ENCODE data around the gene HAL.

Gene HAL, protein sequence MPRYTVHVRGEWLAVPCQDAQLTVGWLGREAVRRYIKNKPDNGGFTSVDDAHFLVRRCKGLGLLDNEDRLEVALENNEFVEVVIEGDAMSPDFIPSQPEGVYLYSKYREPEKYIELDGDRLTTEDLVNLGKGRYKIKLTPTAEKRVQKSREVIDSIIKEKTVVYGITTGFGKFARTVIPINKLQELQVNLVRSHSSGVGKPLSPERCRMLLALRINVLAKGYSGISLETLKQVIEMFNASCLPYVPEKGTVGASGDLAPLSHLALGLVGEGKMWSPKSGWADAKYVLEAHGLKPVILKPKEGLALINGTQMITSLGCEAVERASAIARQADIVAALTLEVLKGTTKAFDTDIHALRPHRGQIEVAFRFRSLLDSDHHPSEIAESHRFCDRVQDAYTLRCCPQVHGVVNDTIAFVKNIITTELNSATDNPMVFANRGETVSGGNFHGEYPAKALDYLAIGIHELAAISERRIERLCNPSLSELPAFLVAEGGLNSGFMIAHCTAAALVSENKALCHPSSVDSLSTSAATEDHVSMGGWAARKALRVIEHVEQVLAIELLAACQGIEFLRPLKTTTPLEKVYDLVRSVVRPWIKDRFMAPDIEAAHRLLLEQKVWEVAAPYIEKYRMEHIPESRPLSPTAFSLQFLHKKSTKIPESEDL

GRCh38 chr12:95996034-95996658, at the start of gene HAL:
Gene HAL, minus strand, starts transcription at chr12:95996344. Its CDS starts 434 bp downstream, at chr12:95995910.
- DNase-seq (ENCODE audit: low read depth): peak; percentile 23

GRCh38 chr12:96045566-96045965, 49.4 kb upstream of the HAL start:
- no peak for DNase-seq (ENCODE audit: low read depth)

DNA sequence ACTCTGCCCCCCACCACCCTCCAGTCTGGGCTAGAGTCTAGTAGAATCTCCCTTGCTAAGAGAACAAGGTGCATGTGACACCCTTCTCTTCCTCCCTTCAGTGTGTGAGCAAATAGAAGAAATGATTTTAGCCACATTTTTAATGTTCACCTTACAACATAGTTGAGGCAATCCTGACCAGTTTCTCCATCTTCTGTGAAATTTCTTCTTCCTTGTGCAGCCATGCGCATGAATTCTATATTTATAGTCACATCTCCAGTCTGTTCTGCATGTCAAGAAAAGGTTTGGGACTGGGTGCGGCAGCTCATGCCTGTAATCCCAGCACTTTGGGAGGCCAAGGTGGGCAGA, 48.8 kb upstream of the HAL start:
- DNase-seq (ENCODE audit: low read depth): no peak

GRCh38 chr12:96044017-96044942, 48.1 kb upstream of the HAL start:
- DNase-seq (ENCODE audit: low read depth): peak; percentile 58

- DNase-seq (ENCODE audit: low read depth): no peak
Observed at GRCh38 chr12:96041181-96041580, 45.0 kb upstream of the HAL start.

DNA sequence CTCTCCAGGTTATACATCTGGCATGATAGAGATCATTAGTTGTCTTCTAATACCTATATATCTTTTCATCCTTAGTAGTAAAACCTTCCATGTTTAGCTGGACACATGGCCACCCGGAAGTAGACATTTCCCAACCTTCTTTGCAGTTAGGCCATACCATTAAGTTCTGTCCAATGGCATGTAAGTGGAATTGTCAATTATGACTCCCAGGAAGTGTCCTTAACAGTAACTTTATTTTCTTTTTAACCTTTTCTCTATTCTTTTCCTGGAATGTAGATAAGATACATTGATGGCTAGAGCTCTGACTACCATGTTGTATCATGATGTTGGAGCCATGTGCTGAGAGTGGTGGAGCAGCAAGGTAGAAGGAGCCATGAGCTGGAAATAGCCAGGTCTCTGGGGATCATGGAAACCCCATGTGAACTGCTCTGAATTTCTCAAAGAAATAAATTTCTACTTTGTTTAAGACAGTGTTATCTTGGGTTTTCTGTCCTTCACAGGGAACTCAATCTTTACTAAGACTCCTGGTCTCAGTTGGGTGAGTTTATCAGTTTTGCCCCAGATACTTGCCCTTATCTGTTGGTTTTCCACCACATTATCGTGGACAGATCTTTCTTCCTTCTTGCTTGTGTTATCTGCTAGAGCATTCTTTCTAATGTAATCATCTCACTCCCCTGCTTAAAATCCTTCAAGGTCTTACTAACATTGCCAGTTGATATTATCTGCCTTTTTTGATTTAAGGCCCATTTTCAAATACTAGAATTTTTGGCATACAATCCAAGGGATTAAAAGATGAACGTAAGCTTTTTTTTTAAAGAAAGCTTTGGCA, 44.4 kb upstream of the HAL start:
- DNase-seq (ENCODE audit: low read depth): no peak

GRCh38 chr12:96039516-96039915, 43.4 kb upstream of the HAL start:
- no peak for DNase-seq (ENCODE audit: low read depth)

GRCh38 chr12:96036765-96037455, 40.8 kb upstream of the HAL start:
- DNase-seq (ENCODE audit: low read depth): peak; percentile 43

DNA sequence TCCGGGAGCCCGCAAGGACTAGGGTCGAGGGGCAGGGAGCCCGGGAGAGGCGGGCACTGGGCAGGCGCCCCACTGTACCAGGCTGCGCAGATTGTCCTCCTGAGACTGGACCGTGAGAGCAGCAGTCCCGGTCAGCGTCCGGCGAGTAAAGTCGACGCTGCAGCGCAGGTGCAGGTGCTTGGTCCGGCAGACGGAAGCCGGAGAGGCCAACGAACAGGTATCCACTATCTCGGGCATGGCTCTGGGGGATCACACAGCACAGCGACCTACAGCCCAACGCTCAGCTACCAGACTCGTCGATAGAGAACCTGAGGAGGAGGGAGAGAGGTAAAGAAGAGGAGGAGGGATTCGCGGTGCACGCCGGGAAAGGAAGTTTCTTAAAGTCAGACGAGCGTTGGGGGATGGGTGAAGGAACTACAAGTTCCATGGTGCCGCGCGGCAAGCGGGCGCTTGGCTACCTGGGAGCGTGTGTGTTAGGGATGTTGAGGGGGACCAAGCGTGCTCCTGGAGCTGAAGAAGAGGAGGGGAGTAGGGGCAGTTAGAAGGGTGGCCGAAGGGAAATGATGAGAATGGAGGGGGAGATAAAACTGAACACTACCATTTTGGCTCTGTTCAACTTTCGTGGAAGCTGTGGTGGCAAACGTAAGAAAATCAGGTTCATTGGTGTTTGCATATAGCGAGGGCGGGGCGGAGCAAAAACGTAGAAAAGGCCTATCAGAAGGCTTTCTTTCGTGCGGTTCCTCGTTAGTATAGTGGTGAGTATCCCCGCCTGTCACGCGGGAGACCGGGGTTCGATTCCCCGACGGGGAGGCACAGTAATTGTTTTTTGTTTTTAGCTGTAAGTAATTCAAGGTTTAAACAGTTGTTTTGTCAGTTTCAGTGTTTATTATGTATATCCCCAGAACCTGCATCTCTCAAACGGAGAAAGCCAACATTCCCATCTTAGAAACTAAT, 39.4 kb upstream of the HAL start, which contains the start of gene LTA4H:
Gene LTA4H, minus strand, starts transcription at position 305 of the 954 bp plus-strand sequence. Its CDS starts 68 bp downstream, at position 237.
- peak; percentile 95 for DNase-seq (ENCODE audit: low read depth)

GRCh38 chr12:96034621-96035282, 38.6 kb upstream of the HAL start:
- DNase-seq (ENCODE audit: low read depth): peak; percentile 19

- DNase-seq (ENCODE audit: low read depth): no peak
Observed at GRCh38 chr12:96033549-96034389, 37.6 kb upstream of the HAL start.

- no peak for DNase-seq (ENCODE audit: low read depth)
Observed at GRCh38 chr12:96029826-96030225, 33.7 kb upstream of the HAL start.

- DNase-seq (ENCODE audit: low read depth): no peak
Observed at GRCh38 chr12:96028538-96028937, 32.4 kb upstream of the HAL start.

GRCh38 chr12:96026331-96026730, 30.2 kb upstream of the HAL start:
- peak; percentile 13 for DNase-seq (ENCODE audit: low read depth)

DNA sequence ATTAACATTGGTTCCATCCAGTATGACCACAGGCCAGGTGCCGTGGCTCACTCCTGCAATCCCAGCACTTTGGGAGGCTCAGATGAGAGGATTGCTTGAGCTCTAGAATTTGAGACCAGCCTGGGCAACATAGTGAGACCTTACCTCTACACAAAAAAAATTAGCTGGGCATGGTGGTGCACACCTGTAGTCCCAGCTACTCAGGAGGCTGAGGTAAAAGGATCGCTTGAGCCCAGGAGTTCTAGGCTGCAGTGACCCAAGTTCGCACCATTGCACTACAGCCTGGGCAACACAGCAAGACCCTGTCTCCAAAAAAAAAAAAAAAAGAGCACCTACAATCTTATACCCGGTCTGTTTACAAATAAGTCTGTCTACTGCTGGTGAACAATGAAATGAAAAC, 29.4 kb upstream of the HAL start:
- DNase-seq (ENCODE audit: low read depth): no peak

DNA sequence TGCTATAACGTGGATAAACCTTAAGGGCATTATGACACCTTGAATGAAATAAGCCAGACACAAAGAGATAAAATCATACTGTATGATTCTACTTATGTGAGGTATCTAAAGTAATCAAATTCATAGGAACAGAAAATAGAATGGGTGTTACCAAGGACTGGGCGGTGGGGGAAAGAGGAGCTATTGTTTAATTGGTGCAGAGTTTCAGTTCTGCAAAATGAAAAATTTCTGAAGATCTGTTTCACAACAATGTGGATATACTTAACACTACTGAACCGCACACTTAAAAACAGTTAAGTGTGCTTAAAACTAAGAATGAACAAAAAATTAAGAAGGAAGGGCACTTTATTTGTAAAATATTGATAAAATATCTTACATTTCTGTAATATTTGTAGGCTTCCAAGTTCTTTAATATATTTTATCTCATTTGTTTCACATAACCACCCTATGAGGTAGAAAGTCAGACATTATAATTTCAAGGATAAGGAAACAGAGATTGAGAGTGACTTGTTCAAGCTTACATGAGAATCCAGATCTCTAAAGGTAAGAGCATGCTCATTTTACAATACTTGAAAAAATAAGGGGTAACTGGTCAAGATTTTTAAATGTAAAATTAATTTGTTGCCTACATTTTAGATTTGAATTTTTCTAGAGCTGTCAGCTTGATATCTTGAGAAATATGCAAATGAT, 24.3 kb upstream of the HAL start:
- DNase-seq (ENCODE audit: low read depth): no peak

GRCh38 chr12:96015672-96016071, 19.5 kb upstream of the HAL start:
- peak; percentile 39 for DNase-seq (ENCODE audit: low read depth)
